Measurements from ENCODE around the gene P3R3URF.

Gene P3R3URF

GRCh38 chr1:46193984-46194570 lies 17.8 kb upstream of the P3R3URF start:
- DNase-seq = no peak

GRCh38 chr1:46193285-46193684 lies 17.0 kb upstream of the P3R3URF start:
- no peak for DNase-seq

GRCh38 chr1:46192171-46192570 lies 15.9 kb upstream of the P3R3URF start:
- no peak for DNase-seq

GRCh38 chr1:46191033-46191701 lies 14.9 kb upstream of the P3R3URF start:
- no peak for DNase-seq

- DNase-seq = no peak
These were observed 14.3 kb upstream of the P3R3URF start for GRCh38 chr1:46190539-46190938.

- DNase-seq = no peak
These were observed 12.2 kb upstream of the P3R3URF start for GRCh38 chr1:46188295-46189030.

GRCh38 chr1:46187106-46187869 lies 11.0 kb upstream of the P3R3URF start:
- no peak for DNase-seq

- no peak for DNase-seq
These were observed 9.8 kb upstream of the P3R3URF start for GRCh38 chr1:46186076-46186475.

- no peak for DNase-seq
These were observed 8.8 kb upstream of the P3R3URF start for GRCh38 chr1:46184920-46185658.

GRCh38 chr1:46183926-46184557 lies 7.8 kb upstream of the P3R3URF start:
- DNase-seq = no peak

- DNase-seq = no peak
These were observed 7.0 kb upstream of the P3R3URF start for GRCh38 chr1:46183079-46183847.

GRCh38 chr1:46181343-46182260 lies 5.3 kb upstream of the P3R3URF start:
- no peak for DNase-seq

GRCh38 chr1:46180082-46180616 lies 3.9 kb upstream of the P3R3URF start:
- no peak for DNase-seq

GRCh38 chr1:46179138-46180081 lies 3.1 kb upstream of the P3R3URF start:
- DNase-seq = peak; percentile 8 to 63

GRCh38 chr1:46175243-46175642 lies 1.0 kb downstream of the P3R3URF start:
- no peak for DNase-seq

- DNase-seq = no peak
These were observed 1.6 kb downstream of the P3R3URF start, which contains the start of gene TSPAN1 for GRCh38 chr1:46174448-46175231. TSS of gene TSPAN1 (plus strand) at chr1:46175087. CDS start at chr1:46181108, 6,021 bp downstream.

- DNase-seq = no peak
These were observed 2.9 kb downstream of the P3R3URF start for GRCh38 chr1:46173361-46173856.

GRCh38 chr1:46172321-46172720 lies 4.0 kb downstream of the P3R3URF start:
- DNase-seq = no peak

Measured in bone marrow (tissue), 2 donors.